T-cell (primary cell): ENCODE data around the gene GCK. TPM values are rescaled to one million over a fixed set of nuclear protein-coding genes. Genes with fewer than 3 reads are reported as not detected.

Source experiments
- ATAC-seq, 4 experiments: fragments of 200-7000 bp in 3 of 4; fragments of 150-1000 bp in 1 of 4; cut with Tn5 transposase; replicated peaks in 1 of 4; 1 replicate in 3 of 4; 2 replicates in 1 of 4; pipeline ENCODE4 v1.10.0; 2021; ENCODE audit warnings: moderate library complexity in 3 of 4, mild to moderate bottlenecking in 2 of 4, moderate number of reproducible peaks in 1 of 4
- CTCF ChIA-PET, 2 donors: fragments of 300-600 bp; sonication (Branson Sonifier 250); formaldehyde crosslinking; loops; one replicate each; lab custom pipeline; 2022; ENCODE audit warnings: antibody characterized with exemption in 2 of 2; lab: Charles Lee
- POLR2A ChIA-PET, 2 donors: fragments of 300-600 bp; sonication (Branson Sonifier 250); formaldehyde crosslinking; loops; one replicate each; lab custom pipeline; 2022; ENCODE audit warnings: antibody characterized with exemption in 2 of 2; lab: Charles Lee
- DNase-seq, 35 experiments: peaks; one replicate each; pipeline versions ENCODE4 v3.0.0 to v3.0.0-alpha.2; 2013 to 2023
- H3K27ac ChIP-seq: one replicate; pipeline ENCODE4 v1.5.1; 2013; ENCODE audit warnings: low read length
- H3K27me3 ChIP-seq, 2 experiments: replicated peaks in 1 of 2; 1 replicate in 1 of 2; 2 replicates in 1 of 2; pipeline versions ENCODE4 v1.6.1 to v1.7.0; 2013; ENCODE audit warnings: low read length in 1 of 2, mixed read lengths in 1 of 2; ENCODE audit not compliant: control insufficient read depth in 2 of 2, insufficient read depth in 2 of 2; ENCODE audit errors: extremely low read depth in 1 of 2
- H3K36me3 ChIP-seq, 2 donors: 1 replicate in 1 of 2; 2 replicates in 1 of 2; pipeline versions ENCODE4 v1.6.1 to v1.7.0; 2013; ENCODE audit warnings: low read length in 1 of 2; ENCODE audit not compliant: control insufficient read depth in 2 of 2, insufficient read depth in 1 of 2; ENCODE audit errors: extremely low read depth in 1 of 2
- H3K4me1 ChIP-seq, 2 experiments: 1 replicate in 1 of 2; 2 replicates in 1 of 2; pipeline versions ENCODE4 v1.6.1 to v1.7.0; 2013; ENCODE audit warnings: low read length in 2 of 2, mixed read lengths in 1 of 2; ENCODE audit not compliant: insufficient read depth in 2 of 2, control insufficient read depth in 1 of 2; ENCODE audit errors: extremely low read depth in 1 of 2
- H3K4me3 ChIP-seq, 2 donors: 1 replicate in 1 of 2; 2 replicates in 1 of 2; pipeline versions ENCODE4 v1.5.1 to v1.7.0; 2013; ENCODE audit warnings: mild to moderate bottlenecking in 2 of 2, low read length in 1 of 2, moderate library complexity in 1 of 2; ENCODE audit not compliant: control insufficient read depth in 1 of 2; ENCODE audit errors: extremely low read depth in 1 of 2
- H3K9me3 ChIP-seq: 2 replicates; pipeline ENCODE4 v1.7.0; 2013
- H3K27ac Mint-ChIP-seq, 2 donors: one replicate each; pipeline ENCODE4 v1.8.0; 2020 to 2021; ENCODE audit warnings: mild to moderate bottlenecking in 2 of 2, mixed read lengths in 2 of 2
- H3K27me3 Mint-ChIP-seq, 2 donors: one replicate each; pipeline ENCODE4 v1.8.0; 2021 to 2022; ENCODE audit warnings: mixed read lengths in 2 of 2
- H3K36me3 Mint-ChIP-seq: one replicate; pipeline ENCODE4 v1.8.0; 2021; ENCODE audit warnings: mixed read lengths
- H3K4me1 Mint-ChIP-seq, 3 donors: one replicate each; pipeline ENCODE4 v1.8.0; 2020 to 2022; ENCODE audit warnings: mixed read lengths in 3 of 3, mild to moderate bottlenecking in 1 of 3
- H3K4me3 Mint-ChIP-seq, 3 donors: one replicate each; pipeline ENCODE4 v1.8.0; 2020 to 2022; ENCODE audit warnings: mild to moderate bottlenecking in 3 of 3, mixed read lengths in 3 of 3, moderate library complexity in 3 of 3
- H3K9me3 Mint-ChIP-seq, 3 donors: one replicate each; pipeline ENCODE4 v1.8.0; 2020 to 2022; ENCODE audit warnings: mixed read lengths in 3 of 3
- WGBS: methylation state at CpG from one replicate; pipeline ENCODE4 v1.1.5; 2013; ENCODE audit warnings: missing lambda C conversion rate; ENCODE audit not compliant: insufficient coverage; 5-methylcytosine and 5-hydroxymethylcytosine counted together
- total RNA-seq, 35 experiments: library from RNA in 6 of 35; stranded (reverse) in 6 of 35; fragments of 120-200 nt in 1 of 35; gene quantifications; one replicate each; pipeline versions ENCODE4 v1.2.1 to v1.2.4 and lab custom pipeline; 2013 to 2026

The GCK gene
- total RNA-seq, 5 donors from 2014 or later (not counting 1 experiment from before 2014, with no cell fraction given) = 0.28 to 0.82 (median 0.43) TPM; not detected in 1

- Mint-ChIP-seq H3K4me3 (peak overlapping the region in 2 of 3 donors; percentile 82 to 89), H3K27me3 (no peaks in the 10 kb centered on the region), H3K9me3 (no peaks in the 10 kb centered on the region), H3K36me3 (peaks cover 25% of the 10 kb centered on the region), H3K27ac (peak overlapping the region in 1 of 2 donors; percentile 48), H3K4me1 (peaks cover 37 to 42% (median 38%) of the 10 kb centered on the region in 3 donors)
- Histone ChIP-seq H3K36me3 (peaks cover 13 to 33% of the 10 kb centered on the region in 2 donors), H3K27me3 (peaks cover 0 to 3% of the 10 kb centered on the region in 2 experiments), H3K27ac (no peak overlapping the region), H3K9me3 (no peaks in the 10 kb centered on the region), H3K4me1 (peaks cover 6 to 22% of the 10 kb centered on the region in 2 experiments), H3K4me3 (no peak overlapping the region)
- WGBS = 91% methylated on average over 8 of the region's 12 CpGs
- ChIA-PET CTCF (no interaction called here), POLR2A (no interaction called here)
- ATAC-seq (no peak), DNase-seq (no peak)
Observed at GRCh38 chr7:44121761-44122420, 67.3 kb downstream of the GCK start.

- Histone ChIP-seq H3K27me3 (peaks cover 0 to 3% of the 10 kb centered on the region in 2 experiments), H3K9me3 (no peaks in the 10 kb centered on the region), H3K4me3 (no peak overlapping the region), H3K4me1 (peaks cover 6 to 22% of the 10 kb centered on the region in 2 experiments), H3K36me3 (peaks cover 16 to 38% of the 10 kb centered on the region in 2 donors), H3K27ac (no peak overlapping the region)
- H3K27me3 Mint-ChIP-seq = no peaks in the 10 kb centered on the region
- H3K36me3 Mint-ChIP-seq = peaks cover 25% of the 10 kb centered on the region
- ATAC-seq (no peak), DNase-seq (no peak)
- no peaks in the 10 kb centered on the region for H3K9me3 Mint-ChIP-seq
- 100% methylated on average over 1 of the region's 6 CpGs for WGBS
- H3K4me3 Mint-ChIP-seq = no peak overlapping the region
- peaks cover 37 to 42% (median 38%) of the 10 kb centered on the region in 3 donors for H3K4me1 Mint-ChIP-seq
- POLR2A ChIA-PET = no interaction called here
- CTCF ChIA-PET = no interaction called here
- H3K27ac Mint-ChIP-seq = peak overlapping the region in 1 of 2 donors; percentile 48
Observed at GRCh38 chr7:44120395-44120794, 68.8 kb downstream of the GCK start.

- Histone ChIP-seq H3K4me3 (no peak overlapping the region), H3K9me3 (no peaks in the 10 kb centered on the region), H3K36me3 (peaks cover 16 to 42% of the 10 kb centered on the region in 2 donors), H3K27ac (no peak overlapping the region), H3K4me1 (peaks cover 6 to 22% of the 10 kb centered on the region in 2 experiments), H3K27me3 (peaks cover 0 to 3% of the 10 kb centered on the region in 2 experiments)
- DNase-seq = no peak
- Mint-ChIP-seq H3K27ac (no peak overlapping the region), H3K4me3 (no peak overlapping the region), H3K4me1 (peaks cover 37 to 42% (median 38%) of the 10 kb centered on the region in 3 donors), H3K36me3 (peaks cover 25% of the 10 kb centered on the region), H3K27me3 (no peaks in the 10 kb centered on the region), H3K9me3 (no peaks in the 10 kb centered on the region)
- WGBS = 100% methylated on average over 8 of the region's 8 CpGs
- ChIA-PET POLR2A (no interaction called here), CTCF (no interaction called here)
- no peak for ATAC-seq
Observed at GRCh38 chr7:44119829-44120380, 69.3 kb downstream of the GCK start.

DNA sequence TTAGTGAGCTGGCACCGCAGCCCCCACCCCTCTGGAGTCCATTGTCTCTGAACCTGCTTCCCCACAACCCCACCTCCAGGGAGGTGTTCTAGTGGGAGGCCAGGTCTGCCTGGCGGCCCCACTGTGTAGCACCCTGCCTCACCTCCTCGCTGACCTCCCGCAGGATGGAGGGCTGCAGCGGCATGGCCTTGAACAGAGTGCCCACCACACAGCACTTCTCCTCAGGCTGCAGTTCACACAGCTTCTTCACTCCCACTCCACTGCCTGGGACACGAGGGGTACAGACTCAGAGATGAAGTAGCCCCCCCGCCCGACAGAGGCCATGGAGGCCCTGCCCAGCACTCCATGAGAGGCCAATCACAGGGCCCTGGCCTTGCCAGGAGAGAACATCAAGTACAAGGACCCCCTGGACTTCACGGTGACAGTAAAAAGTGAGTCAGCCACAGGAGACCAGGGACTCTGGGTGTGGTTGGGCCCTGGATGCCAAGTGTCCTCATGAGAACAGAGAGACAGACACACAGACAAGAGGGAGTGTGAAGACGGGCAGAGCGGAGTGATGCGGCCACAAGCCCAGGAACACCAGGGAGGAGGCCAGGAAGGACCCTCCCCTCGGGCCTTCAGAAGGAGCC, 71.3 kb downstream of the GCK start:
- no peak for DNase-seq
- H3K27me3 Mint-ChIP-seq = no peaks in the 10 kb centered on the region
- H3K4me1 Mint-ChIP-seq = peaks cover 28 to 36% (median 32%) of the 10 kb centered on the region in 3 donors
- Histone ChIP-seq H3K27me3 (no peaks in the 10 kb centered on the region), H3K36me3 (peaks cover 16 to 47% of the 10 kb centered on the region in 2 donors), H3K27ac (no peak overlapping the region), H3K9me3 (no peaks in the 10 kb centered on the region), H3K4me3 (no peak overlapping the region), H3K4me1 (peaks cover 6 to 14% of the 10 kb centered on the region in 2 experiments)
- ATAC-seq = no peak
- H3K36me3 Mint-ChIP-seq = peaks cover 38% of the 10 kb centered on the region
- no peak overlapping the region for H3K4me3 Mint-ChIP-seq
- POLR2A ChIA-PET = no interaction called here
- CTCF ChIA-PET = no interaction called here
- WGBS = 98% methylated on average over 11 of the region's 13 CpGs
- no peaks in the 10 kb centered on the region for H3K9me3 Mint-ChIP-seq
- no peak overlapping the region for H3K27ac Mint-ChIP-seq

GRCh38 chr7:44116789-44117666, 72.2 kb downstream of the GCK start:
- DNase-seq (no peak), ATAC-seq (no peak)
- Mint-ChIP-seq H3K4me1 (peaks cover 19 to 27% (median 23%) of the 10 kb centered on the region in 3 donors), H3K36me3 (peaks cover 38% of the 10 kb centered on the region), H3K27ac (no peak overlapping the region), H3K27me3 (no peaks in the 10 kb centered on the region), H3K9me3 (no peaks in the 10 kb centered on the region), H3K4me3 (no peak overlapping the region)
- 96% methylated on average over 18 of the region's 25 CpGs for WGBS
- no peak overlapping the region for H3K4me3 ChIP-seq
- H3K4me1 ChIP-seq = peaks cover 0 to 5% of the 10 kb centered on the region in 2 experiments
- ChIA-PET CTCF (no interaction called here), POLR2A (no interaction called here)
- H3K27ac ChIP-seq = no peak overlapping the region
- no peaks in the 10 kb centered on the region for H3K27me3 ChIP-seq
- peaks cover 18 to 47% of the 10 kb centered on the region in 2 donors for H3K36me3 ChIP-seq
- no peaks in the 10 kb centered on the region for H3K9me3 ChIP-seq
